Uterus (tissue), 2 donors: ENCODE results near the gene GLIS1.

Experiments
- POLR2A ChIP-seq, 2 donors: fragments of 450-650 bp; IDR thresholded peaks; one replicate each; pipeline ENCODE4 v1.6.1; 2016; ENCODE audit warnings: antibody characterized with exemption in 2 of 2, mild to moderate bottlenecking in 1 of 2, moderate library complexity in 1 of 2
- TF ChIP-seq, protein P1 (sequence below), 4 experiments: fragments of 200-600 bp in 2 of 4; fragments of 450-650 bp in 2 of 4; sonication (generic) in 2 of 4; IDR thresholded peaks; one replicate each; pipeline ENCODE4 v1.5.1; 2016 to 2019; ENCODE audit warnings: antibody characterized with exemption in 4 of 4, mild to moderate bottlenecking in 2 of 4, moderate library complexity in 1 of 4

GRCh38 chr1:53783056-53783455 is 44.1 kb upstream of the GLIS1 start:
- TF ChIP-seq, protein P1, sequence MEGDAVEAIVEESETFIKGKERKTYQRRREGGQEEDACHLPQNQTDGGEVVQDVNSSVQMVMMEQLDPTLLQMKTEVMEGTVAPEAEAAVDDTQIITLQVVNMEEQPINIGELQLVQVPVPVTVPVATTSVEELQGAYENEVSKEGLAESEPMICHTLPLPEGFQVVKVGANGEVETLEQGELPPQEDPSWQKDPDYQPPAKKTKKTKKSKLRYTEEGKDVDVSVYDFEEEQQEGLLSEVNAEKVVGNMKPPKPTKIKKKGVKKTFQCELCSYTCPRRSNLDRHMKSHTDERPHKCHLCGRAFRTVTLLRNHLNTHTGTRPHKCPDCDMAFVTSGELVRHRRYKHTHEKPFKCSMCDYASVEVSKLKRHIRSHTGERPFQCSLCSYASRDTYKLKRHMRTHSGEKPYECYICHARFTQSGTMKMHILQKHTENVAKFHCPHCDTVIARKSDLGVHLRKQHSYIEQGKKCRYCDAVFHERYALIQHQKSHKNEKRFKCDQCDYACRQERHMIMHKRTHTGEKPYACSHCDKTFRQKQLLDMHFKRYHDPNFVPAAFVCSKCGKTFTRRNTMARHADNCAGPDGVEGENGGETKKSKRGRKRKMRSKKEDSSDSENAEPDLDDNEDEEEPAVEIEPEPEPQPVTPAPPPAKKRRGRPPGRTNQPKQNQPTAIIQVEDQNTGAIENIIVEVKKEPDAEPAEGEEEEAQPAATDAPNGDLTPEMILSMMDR (IDR thresholded peaks at IDR 0.05): no peak
- no peak for TF ChIP-seq POLR2A (IDR thresholded peaks at IDR 0.05)
